Endodermal cell (in vitro differentiated cells): ENCODE results near the gene KRTAP27-1. TPM values are rescaled to one million over a fixed set of nuclear protein-coding genes. Genes with fewer than 3 reads are reported as not detected.

ENCODE experiments used
- DNase-seq: peaks from one replicate; pipeline ENCODE4 v3.0.0-alpha.2; 2017
- H3K27ac ChIP-seq: 2 replicates; pipeline ENCODE4 v1.5.1; 2013; ENCODE audit warnings: mild to moderate bottlenecking, low read depth, low read length, moderate library complexity
- H3K27me3 ChIP-seq: 2 replicates; pipeline ENCODE4 v1.6.1; 2013; ENCODE audit warnings: mild to moderate bottlenecking, low read length, moderate library complexity; ENCODE audit not compliant: insufficient read depth, control insufficient read depth, poor library complexity, severe bottlenecking
- H3K36me3 ChIP-seq: 2 replicates; pipeline ENCODE4 v1.7.0; 2013; ENCODE audit warnings: mild to moderate bottlenecking, low read length, moderate library complexity; ENCODE audit not compliant: control insufficient read depth, insufficient read depth
- H3K4me1 ChIP-seq: one replicate; pipeline ENCODE4 v1.7.0; 2013; ENCODE audit warnings: low read length; ENCODE audit not compliant: control insufficient read depth, insufficient read depth
- H3K4me3 ChIP-seq: 2 replicates; pipeline ENCODE4 v1.5.1; 2013; ENCODE audit warnings: mild to moderate bottlenecking, low read length, moderate library complexity
- H3K9ac ChIP-seq: 2 replicates; pipeline ENCODE4 v1.6.1; 2013; ENCODE audit warnings: mild to moderate bottlenecking, low read length, moderate library complexity; ENCODE audit not compliant: poor library complexity, severe bottlenecking; ENCODE audit errors: extremely low read depth
- H3K9me3 ChIP-seq: 2 replicates; pipeline ENCODE4 v1.6.1; 2013; ENCODE audit warnings: mild to moderate bottlenecking, low read length, moderate library complexity; ENCODE audit not compliant: control insufficient read depth
- H3K27ac Mint-ChIP-seq: 2 replicates; pipeline ENCODE4 v1.8.0; 2020; ENCODE audit warnings: mixed read lengths
- H3K27me3 Mint-ChIP-seq: 2 replicates; pipeline ENCODE4 v1.8.0; 2021; ENCODE audit warnings: mild to moderate bottlenecking, mixed read lengths; ENCODE audit not compliant: insufficient read depth
- H3K36me3 Mint-ChIP-seq: 2 replicates; pipeline ENCODE4 v1.8.0; 2020; ENCODE audit warnings: low read depth, mixed read lengths
- H3K4me1 Mint-ChIP-seq: 2 replicates; pipeline ENCODE4 v1.8.0; 2020; ENCODE audit warnings: mixed read lengths
- H3K4me3 Mint-ChIP-seq: 2 replicates; pipeline ENCODE4 v1.8.0; 2020; ENCODE audit warnings: mild to moderate bottlenecking, moderate library complexity, mixed read lengths
- H3K9me3 Mint-ChIP-seq: 2 replicates; pipeline ENCODE4 v1.8.0; 2020; ENCODE audit warnings: mild to moderate bottlenecking, mixed read lengths
- WGBS, 2 experiments: methylation state at CpG; one replicate each; pipeline versions ENCODE4 v1.1.5 to v1.1.7; 2013; ENCODE audit warnings: missing lambda C conversion rate in 2 of 2, mixed read lengths in 1 of 2; ENCODE audit not compliant: insufficient coverage in 1 of 2, insufficient read length in 1 of 2; 5-methylcytosine and 5-hydroxymethylcytosine counted together
- total RNA-seq, 2 donors: library from RNA; stranded (reverse); fragmentation: NEBNext Ultra II Directional in 1 of 2; extraction: Animal tissue kit (Norgen Biotek cat#: 25700) in 1 of 2; gene quantifications; 2 replicates in 1 of 2; 3 replicates in 1 of 2; pipeline ENCODE4 v1.2.1, GENCODE V29; 2021
- TF ChIP-seq, protein P1 (sequence below): fragments of 200-600 bp; sonication (generic); conservative IDR thresholded peaks from 2 replicates; pipeline ENCODE4 v1.5.0; 2021; ENCODE audit warnings: antibody characterized with exemption, mild to moderate bottlenecking

The KRTAP27-1 gene
- total RNA-seq, 2 donors from 2014 or later: not detected

DNA sequence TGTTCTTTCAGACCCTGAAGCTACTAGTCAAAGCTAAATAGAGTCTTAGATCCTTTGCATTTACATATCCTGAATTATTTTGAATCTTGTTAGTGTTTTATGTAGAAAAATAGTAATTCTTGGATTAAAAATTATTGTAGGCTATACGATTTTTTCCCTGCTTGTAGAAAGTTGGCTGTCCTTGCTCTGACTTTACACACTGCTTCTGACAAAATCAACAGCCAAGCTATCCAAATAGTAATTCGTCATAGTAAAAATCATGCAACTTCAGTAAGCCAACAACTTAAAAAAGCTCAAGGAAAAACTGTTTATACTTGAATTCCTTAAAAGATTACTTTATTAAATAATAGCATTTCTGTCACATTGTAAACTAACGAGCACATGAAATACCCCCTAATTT, 18.4 kb upstream of the KRTAP27-1 start:
- TF ChIP-seq, protein P1, sequence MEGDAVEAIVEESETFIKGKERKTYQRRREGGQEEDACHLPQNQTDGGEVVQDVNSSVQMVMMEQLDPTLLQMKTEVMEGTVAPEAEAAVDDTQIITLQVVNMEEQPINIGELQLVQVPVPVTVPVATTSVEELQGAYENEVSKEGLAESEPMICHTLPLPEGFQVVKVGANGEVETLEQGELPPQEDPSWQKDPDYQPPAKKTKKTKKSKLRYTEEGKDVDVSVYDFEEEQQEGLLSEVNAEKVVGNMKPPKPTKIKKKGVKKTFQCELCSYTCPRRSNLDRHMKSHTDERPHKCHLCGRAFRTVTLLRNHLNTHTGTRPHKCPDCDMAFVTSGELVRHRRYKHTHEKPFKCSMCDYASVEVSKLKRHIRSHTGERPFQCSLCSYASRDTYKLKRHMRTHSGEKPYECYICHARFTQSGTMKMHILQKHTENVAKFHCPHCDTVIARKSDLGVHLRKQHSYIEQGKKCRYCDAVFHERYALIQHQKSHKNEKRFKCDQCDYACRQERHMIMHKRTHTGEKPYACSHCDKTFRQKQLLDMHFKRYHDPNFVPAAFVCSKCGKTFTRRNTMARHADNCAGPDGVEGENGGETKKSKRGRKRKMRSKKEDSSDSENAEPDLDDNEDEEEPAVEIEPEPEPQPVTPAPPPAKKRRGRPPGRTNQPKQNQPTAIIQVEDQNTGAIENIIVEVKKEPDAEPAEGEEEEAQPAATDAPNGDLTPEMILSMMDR: no peak
- Histone ChIP-seq H3K9me3 (peaks cover 6% of the 10 kb centered on the region), H3K4me1 (no peaks in the 10 kb centered on the region), H3K9ac (no peak overlapping the region), H3K27ac (no peak overlapping the region), H3K4me3 (no peak overlapping the region), H3K27me3 (no peaks in the 10 kb centered on the region), H3K36me3 (no peaks in the 10 kb centered on the region)
- no peak overlapping the region for H3K4me3 Mint-ChIP-seq
- peaks cover 2% of the 10 kb centered on the region for H3K27me3 Mint-ChIP-seq
- peaks cover 9% of the 10 kb centered on the region for H3K4me1 Mint-ChIP-seq
- no peaks in the 10 kb centered on the region for H3K36me3 Mint-ChIP-seq
- no peaks in the 10 kb centered on the region for H3K9me3 Mint-ChIP-seq
- DNase-seq: no peak
- H3K27ac Mint-ChIP-seq: no peak overlapping the region
- WGBS, 2 experiments: 82 to 100% methylated on average over 1 to 3 of the region's 3 CpGs

DNA sequence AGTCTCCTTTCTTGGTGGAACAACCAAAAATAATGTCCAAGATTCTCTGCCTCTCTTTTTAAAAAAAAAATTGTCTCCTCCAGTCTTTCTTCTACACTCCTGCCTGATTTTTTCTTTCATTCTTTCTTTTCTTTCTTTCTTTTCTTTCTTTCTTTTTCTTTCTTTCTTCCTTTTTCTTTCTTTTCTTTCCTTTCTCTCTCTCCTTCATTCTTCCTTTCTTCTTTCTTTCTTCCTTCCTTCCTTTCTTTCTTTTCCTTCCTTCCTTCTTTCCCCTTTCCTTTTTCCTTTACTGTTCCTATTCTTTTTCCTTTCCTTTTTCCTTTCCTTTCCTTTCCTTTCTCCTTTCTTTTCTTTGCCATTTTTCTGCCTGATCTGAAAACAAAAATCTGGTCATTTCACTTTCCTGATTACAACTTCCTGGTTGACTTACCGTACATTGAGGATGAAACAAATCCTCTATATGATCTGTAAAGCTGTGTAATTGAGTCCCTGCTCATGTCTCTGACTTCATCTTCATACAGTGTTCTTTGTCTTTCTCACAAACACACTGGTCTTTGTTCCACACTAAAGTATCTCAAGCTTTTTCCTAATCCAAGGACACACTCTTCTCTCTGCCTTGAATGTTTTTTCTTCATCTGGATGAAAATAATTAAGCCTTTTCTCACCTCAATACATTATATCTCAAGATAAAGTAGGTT, 17.0 kb upstream of the KRTAP27-1 start:
- Histone ChIP-seq H3K4me1 (no peaks in the 10 kb centered on the region), H3K4me3 (no peak overlapping the region), H3K27me3 (no peaks in the 10 kb centered on the region), H3K9ac (no peak overlapping the region), H3K9me3 (peaks cover 6% of the 10 kb centered on the region), H3K27ac (no peak overlapping the region), H3K36me3 (no peaks in the 10 kb centered on the region)
- peaks cover 2% of the 10 kb centered on the region for H3K27me3 Mint-ChIP-seq
- no peak overlapping the region for H3K4me3 Mint-ChIP-seq
- WGBS, 2 experiments: 100% methylated on average over 1 of the region's 1 CpG; no CpG with 5 or more reads in 1 of the 2 experiments
- peaks cover 13% of the 10 kb centered on the region for H3K4me1 Mint-ChIP-seq
- H3K36me3 Mint-ChIP-seq: no peaks in the 10 kb centered on the region
- DNase-seq: no peak
- no peak overlapping the region for H3K27ac Mint-ChIP-seq
- no peaks in the 10 kb centered on the region for H3K9me3 Mint-ChIP-seq
- TF ChIP-seq, protein P1: no peak

- Histone ChIP-seq H3K9me3 (peaks cover 6% of the 10 kb centered on the region), H3K27ac (no peak overlapping the region), H3K4me1 (peaks cover 4% of the 10 kb centered on the region), H3K36me3 (no peaks in the 10 kb centered on the region), H3K4me3 (no peak overlapping the region), H3K27me3 (no peaks in the 10 kb centered on the region), H3K9ac (no peak overlapping the region)
- Mint-ChIP-seq H3K36me3 (no peaks in the 10 kb centered on the region), H3K27ac (no peak overlapping the region), H3K4me1 (peaks cover 16% of the 10 kb centered on the region), H3K9me3 (no peaks in the 10 kb centered on the region), H3K27me3 (peaks cover 1% of the 10 kb centered on the region), H3K4me3 (no peak overlapping the region)
- DNase-seq: no peak
- TF ChIP-seq, protein P1: no peak
- no CpG with 5 or more reads among the region's 1 CpG for WGBS, 2 experiments
Observed at GRCh38 chr21:30351534-30351933, 14.0 kb upstream of the KRTAP27-1 start.
